GM18505 (cell line): ENCODE results near the gene PRKN.

Experiments used
- ATAC-seq: cut with Tn5 transposase; IDR thresholded peaks from one replicate; pipeline ENCODE4 v1.9.1; 2021; ENCODE audit not compliant: unreplicated experiment
- POLR2A ChIP-seq: IDR thresholded peaks from 4 replicates; pipeline ENCODE4 v1.6.1; 2011; ENCODE audit warnings: borderline replicate concordance; ENCODE audit not compliant: insufficient read depth, insufficient read length; ENCODE audit errors: extremely low read depth

Gene PRKN

GRCh38 chr6:162220876-162221275, 506.7 kb downstream of the PRKN start:
- no peak for TF ChIP-seq POLR2A
- ATAC-seq, result no peak

- ATAC-seq, result no peak
- TF ChIP-seq POLR2A, result no peak
Measured at GRCh38 chr6:162219266-162219665, 508.3 kb downstream of the PRKN start.

GRCh38 chr6:162217811-162218493, 509.6 kb downstream of the PRKN start:
- no peak for TF ChIP-seq POLR2A
- no peak for ATAC-seq

GRCh38 chr6:162217058-162217457, 510.5 kb downstream of the PRKN start:
- no peak for ATAC-seq
- no peak for TF ChIP-seq POLR2A

GRCh38 chr6:162211777-162212176, 515.8 kb downstream of the PRKN start:
- no peak for TF ChIP-seq POLR2A
- ATAC-seq, result no peak

GRCh38 chr6:162211022-162211421, 516.5 kb downstream of the PRKN start:
- no peak for TF ChIP-seq POLR2A
- no peak for ATAC-seq

GRCh38 chr6:162203287-162203686, 524.3 kb downstream of the PRKN start:
- TF ChIP-seq POLR2A, result no peak
- no peak for ATAC-seq

- ATAC-seq, result no peak
- TF ChIP-seq POLR2A, result no peak
Measured at GRCh38 chr6:162200945-162201690, 526.4 kb downstream of the PRKN start.

GRCh38 chr6:162200041-162200440, 527.5 kb downstream of the PRKN start:
- no peak for TF ChIP-seq POLR2A
- ATAC-seq, result no peak

GRCh38 chr6:162198925-162199324, 528.6 kb downstream of the PRKN start:
- no peak for ATAC-seq
- no peak for TF ChIP-seq POLR2A

GRCh38 chr6:162198076-162198475, 529.5 kb downstream of the PRKN start:
- TF ChIP-seq POLR2A, result no peak
- ATAC-seq, result no peak

GRCh38 chr6:162195441-162195840, 532.1 kb downstream of the PRKN start:
- ATAC-seq, result no peak
- TF ChIP-seq POLR2A, result no peak

GRCh38 chr6:162190981-162191380, 536.6 kb downstream of the PRKN start:
- ATAC-seq, result no peak
- no peak for TF ChIP-seq POLR2A
